Heart right ventricle (tissue), 16 donors: ENCODE results near the gene ULK4. TPM values are rescaled to one million over a fixed set of nuclear protein-coding genes. Genes with fewer than 3 reads are reported as not detected.

Experiments
- ATAC-seq, 8 donors: fragments of 200-7000 bp; cut with Tn5 transposase; one replicate each; pipeline ENCODE4 v1.9.1; 2020; ENCODE audit warnings: mild to moderate bottlenecking in 8 of 8, moderate library complexity in 8 of 8, moderate number of reproducible peaks in 1 of 8
- DNase-seq, 2 donors: peaks; one replicate each; pipeline ENCODE4 v3.0.0-alpha.2; 2020
- H3K27ac ChIP-seq, 10 donors: fragments of 200-600 bp; sonication (generic) in 2 of 10; one replicate each; pipeline versions ENCODE4 v1.5.0 to v1.8.0; 2020 to 2022; ENCODE audit warnings: mild to moderate bottlenecking in 3 of 10
- H3K27me3 ChIP-seq, 7 donors: fragments of 200-600 bp; one replicate each; pipeline ENCODE4 v1.8.0; 2021 to 2022; ENCODE audit warnings: mild to moderate bottlenecking in 2 of 7
- H3K36me3 ChIP-seq, 9 donors: fragments of 200-600 bp; sonication (generic) in 1 of 9; one replicate each; pipeline versions ENCODE4 v1.5.0 to v1.8.0; 2020 to 2022; ENCODE audit warnings: mild to moderate bottlenecking in 2 of 9
- H3K4me1 ChIP-seq, 9 donors: fragments of 200-600 bp; sonication (generic) in 1 of 9; one replicate each; pipeline versions ENCODE4 v1.5.0 to v1.8.0; 2020 to 2022; ENCODE audit warnings: mild to moderate bottlenecking in 4 of 9
- H3K4me3 ChIP-seq, 10 donors: fragments of 200-600 bp; sonication (generic) in 2 of 10; one replicate each; pipeline versions ENCODE4 v1.5.0 to v1.8.0; 2020 to 2022; ENCODE audit warnings: mild to moderate bottlenecking in 7 of 10, moderate library complexity in 2 of 10
- H3K9me3 ChIP-seq, 11 donors: fragments of 200-600 bp in 10 of 11; sonication (generic) in 2 of 11; one replicate each; pipeline versions ENCODE4 v1.5.0 to v1.8.0; 2013 to 2022; ENCODE audit warnings: mild to moderate bottlenecking in 2 of 11, control low read depth in 1 of 11, moderate library complexity in 1 of 11
- CTCF ChIP-seq, 9 donors: fragments of 200-600 bp; sonication (generic) in 2 of 9; IDR thresholded peaks; one replicate each; pipeline versions ENCODE4 v1.5.0 to v1.8.0; 2021 to 2022; ENCODE audit warnings: antibody characterized with exemption in 9 of 9, mild to moderate bottlenecking in 5 of 9, moderate library complexity in 1 of 9
- WGBS, 2 donors: extraction: QIAGEN DNeasy Blood & Tissue Kit; methylation state at CpG; one replicate each; pipeline ENCODE4 v1.1.7; 2013; ENCODE audit warnings: inconsistent platforms in 1 of 2; 5-methylcytosine and 5-hydroxymethylcytosine counted together
- intact Hi-C, 10 donors: fragments of 100-400 bp; cut with DNase I; formaldehyde crosslinking; loops; one replicate each; pipeline versions ENCODE4 v1.11.1 to v1.14.2; 2022
- polyA plus RNA-seq, 2 donors: library from polyadenylated mRNA; stranded (reverse); fragments of 200-250 nt; gene quantifications; one replicate each; pipeline ENCODE4 v1.2.3, GENCODE V29; 2013
- total RNA-seq, 10 donors: library from RNA; stranded (reverse); fragmentation: NEBNext Ultra II Directional in 3 of 10; extraction: Animal tissue kit (Norgen Biotek cat#: 25700) in 3 of 10; gene quantifications; one replicate each; pipeline versions ENCODE4 v1.2.1 to v1.2.4, GENCODE V29; 2021 to 2023
- donor health status: Arrhythmogenic right ventricular cardiomyopathy.
- donor health status: ischemic (EF 13 %, LVEDD 7.1; RV severe dilation, severe dysfunction).
- donor health status: healthy with polysubstance abuse.
- donor health status: DM: no; HTN: yes; CAD: no.
- donor health status: DM: no; HTN: no; CAD: no.
- donor health status: ischemic (EF 25% LVEDD 6.9; RV normal size, moderate dysfunction).
- donor health status: ischemic (EF 25% LVEDD 5.7; RV mildly dilated, moderate dysfunction).
- donor health status: healthy.
- donor health status: DM: yes; HTN: yes; CAD: no.
- donor health status: Ischemic cardiomyopathy.
- donor health status: ischemic (EF 35%, LVEDD 5.7; RV mildly dilated, moderate dysfunction).
- donor health status: nonischemic (EF 11% LVEDD 7.7; RV severe dilation, severe dysfunction).
- donor health status: DM: yes; HTN: yes; CAD: no.
- donor health status: PGD.
- donor health status: ischemic (EF 29% LVEDD 5.4; RV normal size, mild dysfunction).
- donor health status: nonischemic (EF 23%, LVEDD 6.1; RV moderate dilation, normal function).

ULK4 gene
- total and polyA plus RNA-seq, 12 donors, result 1.4 to 11.4 (median 2.6) TPM

- ATAC-seq, result no peak
- H3K27ac ChIP-seq, result no peak overlapping the region
- no peak overlapping the region for H3K4me3 ChIP-seq
- no peak for DNase-seq
- peaks cover 0 to 3% (median 0%) of the 10 kb centered on the region in 9 donors for H3K4me1 ChIP-seq
- intact Hi-C loops, result no loop called here
- H3K36me3 ChIP-seq, result no peaks in the 10 kb centered on the region
- no peaks in the 10 kb centered on the region for H3K27me3 ChIP-seq
- TF ChIP-seq CTCF (IDR thresholded peaks at IDR 0.05), result no peak
- H3K9me3 ChIP-seq, result no peaks in the 10 kb centered on the region
These were observed 331.2 kb downstream of the ULK4 start for GRCh38 chr3:41630708-41631107.

GRCh38 chr3:41629986-41630385, 331.9 kb downstream of the ULK4 start:
- no peaks in the 10 kb centered on the region for H3K36me3 ChIP-seq
- no peak for TF ChIP-seq CTCF (IDR thresholded peaks at IDR 0.05)
- intact Hi-C loops, result no loop called here
- no peak for ATAC-seq
- no peak overlapping the region for H3K4me3 ChIP-seq
- WGBS, 2 donors, result 92 to 97% methylated on average over 1 of the region's 1 CpG
- H3K4me1 ChIP-seq, result peaks cover 0 to 3% (median 0%) of the 10 kb centered on the region in 9 donors
- no peaks in the 10 kb centered on the region for H3K9me3 ChIP-seq
- H3K27ac ChIP-seq, result no peak overlapping the region
- H3K27me3 ChIP-seq, result no peaks in the 10 kb centered on the region
- DNase-seq, result no peak

- no peak for TF ChIP-seq CTCF (IDR thresholded peaks at IDR 0.05)
- Histone ChIP-seq H3K9me3 (no peaks in the 10 kb centered on the region), H3K27ac (no peak overlapping the region), H3K36me3 (no peaks in the 10 kb centered on the region), H3K27me3 (no peaks in the 10 kb centered on the region), H3K4me3 (no peak overlapping the region), H3K4me1 (peaks cover 0 to 3% (median 0%) of the 10 kb centered on the region in 9 donors)
- intact Hi-C loops, result no loop called here
- no peak for ATAC-seq
- 77 to 88% methylated on average over 4 of the region's 4 CpGs for WGBS, 2 donors
- DNase-seq, result no peak
These were observed 332.8 kb downstream of the ULK4 start for GRCh38 chr3:41629072-41629471.

GRCh38 chr3:41627477-41628087, 334.3 kb downstream of the ULK4 start:
- no peaks in the 10 kb centered on the region for H3K36me3 ChIP-seq
- no peak for TF ChIP-seq CTCF (IDR thresholded peaks at IDR 0.05)
- no peak for DNase-seq
- intact Hi-C loops, result no loop called here
- H3K27me3 ChIP-seq, result no peaks in the 10 kb centered on the region
- no peak overlapping the region for H3K27ac ChIP-seq
- 96 to 98% methylated on average over 5 of the region's 5 CpGs for WGBS, 2 donors
- peaks cover 0 to 3% (median 0%) of the 10 kb centered on the region in 9 donors for H3K4me1 ChIP-seq
- no peak for ATAC-seq
- peaks cover 0 to 6% (median 0%) of the 10 kb centered on the region in 11 donors for H3K9me3 ChIP-seq
- H3K4me3 ChIP-seq, result no peak overlapping the region
